Measurements from ENCODE around the gene ADPRH. TPM values are rescaled to one million over a fixed set of nuclear protein-coding genes. Genes with fewer than 3 reads are reported as not detected.
"Not testable (repeated sequence)": the region's sequence is repeated elsewhere in the genome, so short reads cannot be mapped to it uniquely, and the experiment has no call there.

ADPRH gene
- total RNA-seq, 1 donor from 2014 or later = 12.2 TPM

DNA sequence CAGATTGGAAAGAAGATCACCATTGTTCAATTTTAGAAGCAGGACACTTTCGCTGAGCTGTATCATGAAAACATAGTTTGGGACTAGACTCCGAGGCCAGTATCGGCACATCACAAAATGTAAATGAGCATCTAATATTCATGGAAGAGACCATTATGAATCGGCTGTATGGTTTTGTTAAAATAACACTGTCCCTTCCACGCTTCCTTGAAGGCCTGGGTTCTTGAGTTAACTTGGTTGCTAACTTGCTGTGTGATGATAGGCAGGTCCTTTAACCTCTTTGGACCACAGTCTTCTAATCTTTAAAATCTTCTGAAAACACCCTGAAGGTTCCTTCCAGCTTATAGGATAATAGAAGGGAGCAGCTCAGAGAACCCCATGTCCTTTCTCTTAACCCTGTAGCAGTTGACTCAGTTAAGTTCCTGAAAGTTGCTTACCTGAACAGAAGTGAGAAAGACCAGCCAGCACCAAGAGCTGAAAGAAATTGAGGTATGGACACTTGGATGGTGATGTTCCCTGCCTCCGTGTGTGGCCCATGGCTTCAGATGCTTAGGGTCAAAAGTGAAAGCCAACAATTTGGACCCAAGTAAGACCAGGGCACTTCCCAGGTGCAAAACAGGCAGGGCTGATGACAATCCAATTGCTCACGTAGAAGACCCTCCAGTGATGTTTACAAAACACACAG, 22.0 kb upstream of the ADPRH start:
- intact Hi-C loops (cut with DNase I) = no loop called here
- no peak for ATAC-seq (ENCODE audit: poor library complexity)
- no peak for DNase-seq

DNA sequence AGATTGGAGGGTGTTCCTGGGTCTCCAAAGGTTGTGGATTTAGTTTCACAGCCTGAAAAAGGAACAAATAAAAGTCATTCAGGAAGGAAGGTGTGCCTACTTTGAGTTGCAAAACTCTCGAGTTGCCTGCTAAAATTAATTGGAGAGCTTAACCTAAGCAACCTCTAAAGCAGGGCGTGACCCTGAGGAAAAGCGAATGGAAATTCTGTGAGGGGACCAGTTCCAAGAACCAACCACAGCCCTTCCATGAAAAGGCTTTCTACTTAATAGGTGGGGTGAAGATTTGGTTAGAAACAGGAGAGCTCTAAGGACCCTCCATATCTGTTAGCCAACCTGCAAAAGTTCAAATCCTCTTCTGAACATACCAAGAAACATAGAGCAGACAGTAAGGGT, 21.4 kb upstream of the ADPRH start:
- DNase-seq (no peak), ATAC-seq (ENCODE audit: poor library complexity) (no peak)
- intact Hi-C loops (cut with DNase I) = no loop called here

DNA sequence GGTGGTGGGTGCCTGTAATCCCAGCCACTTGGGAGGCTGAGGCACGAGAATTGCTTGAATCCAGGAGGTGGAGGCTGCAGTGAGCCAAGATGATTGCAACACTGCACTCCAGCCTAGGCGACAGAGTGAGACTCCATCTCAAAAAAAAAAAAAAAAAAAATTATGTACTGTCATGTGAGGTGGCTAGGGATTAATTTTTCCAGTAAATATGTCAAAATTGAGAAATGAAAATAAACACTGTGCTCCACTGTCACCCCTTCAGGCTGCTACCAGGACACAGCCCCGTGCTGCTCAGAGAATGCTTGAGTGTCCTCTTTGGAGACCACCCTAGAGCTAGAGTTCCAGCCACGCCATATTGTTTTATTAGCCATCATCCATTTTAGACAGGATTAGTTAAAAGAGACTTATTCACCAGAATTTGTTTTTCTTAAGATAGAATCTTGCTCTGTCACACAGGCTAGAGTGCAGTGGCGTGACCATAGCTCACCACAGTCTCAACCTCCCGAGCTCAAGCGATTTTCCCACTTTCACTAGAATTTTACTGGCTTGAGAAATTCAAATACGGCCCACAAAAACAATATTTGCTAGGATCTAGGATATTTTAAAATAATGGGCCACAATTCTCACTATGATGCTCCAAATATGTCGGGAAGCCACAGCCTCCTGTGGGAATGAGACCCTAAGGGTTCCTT, 20.5 kb upstream of the ADPRH start:
- DNase-seq (no peak), ATAC-seq (ENCODE audit: poor library complexity) (no peak)
- intact Hi-C loops (cut with DNase I) = no loop called here

DNA sequence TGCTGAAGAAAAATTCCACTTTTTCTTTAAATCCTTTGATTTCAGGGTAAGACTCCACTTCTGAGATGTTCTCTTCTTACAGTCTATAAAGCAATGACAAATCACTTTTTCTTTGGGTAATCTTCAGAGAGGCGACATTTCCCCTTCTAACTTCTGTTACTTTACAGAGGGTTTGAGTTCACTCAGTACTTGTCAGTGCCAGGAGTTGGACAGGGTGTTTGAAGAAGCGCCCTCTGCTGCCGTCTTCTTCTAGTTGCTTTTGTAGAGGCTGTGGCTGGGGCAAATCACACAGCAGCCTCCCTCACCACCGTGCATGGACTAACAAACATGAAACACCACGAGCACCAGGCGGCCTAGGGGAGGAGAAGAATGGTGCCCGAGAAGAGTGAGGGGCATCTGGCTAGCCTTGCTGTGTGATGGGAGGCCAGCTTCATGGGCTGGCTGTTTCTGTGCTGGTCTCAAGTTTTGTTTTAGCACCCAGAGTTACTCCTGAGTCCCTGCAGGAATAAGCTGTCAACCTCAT, 19.8 kb upstream of the ADPRH start, which contains the start of gene CD80:
Gene CD80, minus strand, starts transcription at position 174 of the 523 bp plus-strand sequence. CDS start 1,886 bp downstream, outside the sequence.
- intact Hi-C loops (cut with DNase I) = no loop called here
- ATAC-seq (ENCODE audit: poor library complexity) = peak; percentile 84
- peak; percentile 65 for DNase-seq

DNA sequence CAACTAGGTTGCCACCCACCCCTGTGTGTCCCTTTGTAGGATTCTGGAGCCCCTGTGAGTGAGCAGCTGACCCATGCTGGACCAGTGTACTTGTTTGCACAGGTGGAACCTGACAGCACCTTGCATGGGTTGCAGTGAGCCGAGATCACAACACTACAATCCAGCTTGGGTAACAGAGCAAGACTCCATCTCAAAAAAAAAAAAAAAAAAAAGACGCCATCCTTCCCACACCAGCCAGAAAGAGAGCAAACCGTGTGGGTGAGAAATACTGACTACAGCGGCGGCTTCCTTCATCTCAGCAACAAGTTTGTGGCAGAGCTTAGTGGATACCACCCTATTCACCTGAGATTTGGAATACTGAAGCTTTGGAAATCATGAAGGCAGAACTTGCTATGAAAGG, 19.1 kb upstream of the ADPRH start:
- ATAC-seq (ENCODE audit: poor library complexity) (no peak), DNase-seq (no peak)
- intact Hi-C loops (cut with DNase I) = no loop called here

DNA sequence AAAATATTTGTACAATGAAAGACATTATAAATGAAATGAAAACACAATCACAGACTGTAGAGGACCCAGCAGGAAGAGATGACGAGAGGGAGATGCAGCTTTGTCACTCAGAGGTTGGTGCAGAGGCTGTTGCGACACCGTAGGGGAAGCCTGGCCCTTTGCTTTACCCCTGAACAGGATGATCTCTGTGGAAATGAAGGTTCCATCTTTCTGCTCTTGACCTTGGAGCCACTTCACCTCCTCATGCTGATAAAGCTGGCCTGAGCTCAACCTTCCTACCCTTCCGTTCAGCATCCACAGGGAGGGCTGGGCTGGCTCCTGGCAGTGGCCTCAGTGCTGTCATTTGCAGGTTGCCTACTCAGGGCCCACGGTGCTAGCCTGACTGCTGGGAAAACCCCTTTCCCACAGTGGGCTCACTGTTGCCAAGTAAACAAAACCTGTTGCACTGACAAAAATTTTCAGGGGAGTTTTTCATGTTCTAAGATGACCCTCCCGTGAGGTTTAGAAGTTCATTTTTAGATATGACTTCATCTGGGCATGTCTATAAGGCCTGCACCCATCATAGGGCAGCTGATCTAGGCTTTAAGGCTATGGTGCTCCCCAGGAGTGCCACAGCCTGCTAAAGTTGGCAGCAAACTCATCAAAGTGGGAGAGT, 16.9 kb upstream of the ADPRH start:
- intact Hi-C loops (cut with DNase I) = no loop called here
- DNase-seq = no peak
- peak; percentile 59 for ATAC-seq (ENCODE audit: poor library complexity)

DNA sequence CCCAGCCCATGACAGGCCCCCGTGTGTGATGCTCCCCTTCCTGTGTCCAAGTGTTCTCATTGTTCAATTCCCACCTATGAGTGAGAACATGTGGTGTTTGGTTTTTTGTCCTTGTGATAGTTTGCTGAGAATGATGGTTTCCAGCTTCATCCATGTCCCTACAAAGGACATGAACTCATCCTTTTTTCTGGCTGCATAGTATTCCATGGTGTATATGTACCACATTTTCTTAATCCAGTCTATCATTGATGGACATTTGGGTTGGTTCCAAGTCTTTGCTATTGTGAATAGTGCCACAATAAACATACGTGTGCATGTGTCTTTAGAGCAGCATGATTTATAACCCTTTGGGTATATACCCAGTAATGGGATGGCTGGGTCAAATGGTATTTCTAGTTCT, 16.0 kb upstream of the ADPRH start:
- ATAC-seq (ENCODE audit: poor library complexity); intact Hi-C loops (cut with DNase I); DNase-seq: not testable (repeated sequence)

DNA sequence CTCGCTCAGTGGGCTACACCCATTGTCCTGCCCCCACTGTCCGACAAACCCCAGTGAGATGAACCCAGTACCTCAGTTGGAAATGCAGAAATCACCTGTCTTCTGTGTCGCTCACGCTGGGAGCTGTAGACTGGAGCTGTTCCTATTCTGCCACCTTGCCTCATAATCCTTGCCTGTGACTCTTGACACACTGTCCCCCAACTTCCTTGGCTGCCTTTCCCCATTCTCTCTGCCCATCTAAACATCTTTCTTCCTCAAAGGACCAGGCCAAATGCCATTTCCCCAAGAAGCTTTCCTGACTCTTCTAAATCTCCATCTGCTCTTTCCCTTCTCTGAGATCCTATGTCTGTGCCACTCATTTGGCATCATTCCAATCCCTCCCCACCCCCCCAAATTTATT, 10.1 kb upstream of the ADPRH start:
- no peak for DNase-seq
- no peak for ATAC-seq (ENCODE audit: poor library complexity)
- intact Hi-C loops (cut with DNase I) = no loop called here

DNA sequence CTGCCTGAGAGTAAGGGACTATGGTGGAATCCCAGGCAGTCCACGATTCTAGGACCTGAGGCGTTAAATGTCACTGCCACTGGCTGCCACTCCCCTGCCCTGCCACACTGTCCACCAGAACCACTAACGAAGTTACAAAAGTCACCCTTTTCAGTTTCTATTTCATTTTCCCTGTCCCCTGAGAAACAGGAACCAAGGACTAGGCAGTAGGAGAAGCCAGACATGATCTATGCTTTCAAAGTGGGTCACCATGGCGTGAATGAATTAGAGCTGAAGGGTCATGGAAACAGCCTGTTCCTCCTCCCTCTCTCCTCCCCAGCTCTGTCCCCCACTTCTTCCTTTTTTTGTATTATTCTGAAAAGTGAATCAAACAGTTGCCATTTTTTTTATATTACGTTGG, 9.1 kb upstream of the ADPRH start:
- ATAC-seq (ENCODE audit: poor library complexity) (peak; percentile 55), DNase-seq (no peak)
- intact Hi-C loops (cut with DNase I) = no loop called here

DNA sequence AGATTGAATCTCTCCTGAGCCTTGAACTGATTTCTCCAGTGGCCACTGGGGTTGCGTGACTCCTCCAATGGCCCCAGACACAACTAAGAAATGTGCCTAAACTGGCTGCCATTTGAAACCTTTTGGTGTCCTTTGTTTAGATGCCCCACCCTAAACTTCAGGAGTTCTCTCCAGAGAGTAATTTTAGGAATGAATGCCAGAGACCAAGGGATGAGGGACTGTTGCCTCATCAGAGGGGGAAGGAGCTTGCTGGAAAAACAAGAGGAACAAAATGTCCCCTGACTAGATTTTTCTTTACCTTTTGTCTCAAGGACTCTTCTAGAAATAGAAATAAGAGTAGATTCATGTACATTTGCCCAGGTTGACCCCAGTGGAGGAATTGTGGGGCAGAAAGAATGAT, 8.1 kb upstream of the ADPRH start:
- intact Hi-C loops (cut with DNase I) = no loop called here
- peak; percentile 36 for ATAC-seq (ENCODE audit: poor library complexity)
- no peak for DNase-seq

DNA sequence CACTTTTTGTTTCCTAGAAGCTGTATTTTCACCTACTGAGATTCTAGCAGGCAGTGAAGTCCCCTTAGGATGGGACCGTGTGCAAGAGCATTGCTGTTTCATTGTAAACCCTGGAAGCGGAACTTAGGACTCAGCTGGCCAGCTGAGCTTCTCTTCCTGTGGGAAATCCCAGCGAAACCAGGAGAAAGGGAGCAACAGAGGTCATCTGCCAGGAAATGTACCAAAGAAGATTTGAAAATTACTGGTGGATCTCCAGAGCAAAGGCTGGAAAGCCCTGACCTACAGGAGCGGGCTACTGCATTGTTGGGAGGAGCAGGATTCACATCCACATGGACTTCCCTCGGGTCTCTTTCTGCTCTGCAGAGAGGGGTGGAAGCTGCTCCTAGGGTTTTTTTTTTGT, 7.6 kb upstream of the ADPRH start:
- DNase-seq = no peak
- intact Hi-C loops (cut with DNase I) = no loop called here
- ATAC-seq (ENCODE audit: poor library complexity) = peak; percentile 31

DNA sequence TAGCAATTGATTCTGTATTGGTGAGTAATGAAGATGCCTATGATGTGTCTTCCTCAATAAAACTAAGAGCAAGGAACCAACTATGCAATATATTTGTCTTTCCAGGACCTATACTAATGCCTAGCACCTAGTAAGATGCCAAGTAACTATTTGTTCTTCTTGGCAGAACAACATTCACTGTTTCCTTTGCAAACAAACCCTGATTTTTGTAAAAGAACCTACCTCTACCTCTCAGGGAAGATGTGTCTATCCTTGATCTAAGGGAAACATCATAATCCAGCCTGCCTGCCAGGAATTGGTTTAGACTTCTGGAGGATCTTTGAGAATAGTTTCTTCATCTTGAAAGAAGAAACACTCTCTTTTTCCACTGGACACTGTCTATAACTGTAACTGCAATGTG, 3.8 kb upstream of the ADPRH start:
- no peak for ATAC-seq (ENCODE audit: poor library complexity)
- intact Hi-C loops (cut with DNase I) = no loop called here

DNA sequence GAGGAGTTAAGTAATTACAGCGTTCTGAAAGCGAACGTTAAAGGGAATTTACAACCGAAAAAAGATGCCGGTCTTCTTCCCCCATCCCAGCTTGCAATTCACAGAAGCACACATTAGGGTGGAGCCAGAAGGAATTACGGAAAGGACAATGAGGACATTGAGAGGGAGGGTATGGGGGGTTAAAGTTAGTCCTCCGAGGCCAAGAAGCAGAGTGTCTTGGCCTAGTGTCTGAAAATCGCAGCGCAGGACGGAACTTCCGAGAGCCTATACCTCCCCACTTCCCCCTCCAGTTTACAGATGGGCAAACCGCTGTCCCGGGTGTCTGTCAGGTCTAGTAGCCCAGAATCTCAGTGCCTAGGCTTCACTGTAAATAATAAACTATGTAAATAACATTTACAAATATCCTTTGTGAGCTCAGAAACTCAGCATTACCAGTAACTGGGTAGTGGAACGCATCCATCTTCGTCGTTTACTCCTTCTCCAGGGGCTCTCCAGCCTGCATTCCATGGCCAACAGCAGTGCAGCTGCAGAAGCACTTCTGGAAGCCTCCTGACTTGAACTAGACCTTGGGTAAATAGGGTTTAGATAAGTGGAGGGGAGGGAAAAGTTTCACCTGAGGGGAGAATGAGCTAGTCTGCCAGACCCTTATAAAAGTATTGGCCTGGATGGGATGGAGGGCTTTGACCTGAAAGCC, 922 bp downstream of the ADPRH start:
- intact Hi-C loops (cut with DNase I) = no loop called here
- ATAC-seq (ENCODE audit: poor library complexity) = peak; percentile 70
- peak; percentile 60 for DNase-seq

More for the DNA sequence above, 3.8 kb upstream of the ADPRH start:
- no peak for DNase-seq

DNA sequence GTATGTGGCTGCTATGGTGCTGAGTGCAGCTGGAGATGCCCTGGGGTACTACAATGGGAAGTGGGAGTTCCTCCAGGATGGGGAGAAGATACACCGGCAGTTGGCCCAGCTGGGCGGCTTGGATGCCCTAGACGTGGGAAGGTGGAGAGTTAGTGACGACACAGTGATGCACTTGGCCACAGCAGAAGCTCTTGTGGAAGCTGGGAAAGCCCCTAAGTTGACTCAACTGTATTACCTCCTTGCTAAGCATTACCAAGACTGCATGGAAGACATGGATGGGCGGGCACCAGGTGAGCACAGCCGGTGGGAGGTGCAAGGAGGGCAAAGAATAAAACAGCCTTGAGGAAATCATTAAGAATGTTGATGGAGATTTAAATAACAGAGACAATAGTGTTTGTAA, 2.9 kb downstream of the ADPRH start:
- intact Hi-C loops (cut with DNase I) = no loop called here
- ATAC-seq (ENCODE audit: poor library complexity) (no peak), DNase-seq (no peak)

DNA sequence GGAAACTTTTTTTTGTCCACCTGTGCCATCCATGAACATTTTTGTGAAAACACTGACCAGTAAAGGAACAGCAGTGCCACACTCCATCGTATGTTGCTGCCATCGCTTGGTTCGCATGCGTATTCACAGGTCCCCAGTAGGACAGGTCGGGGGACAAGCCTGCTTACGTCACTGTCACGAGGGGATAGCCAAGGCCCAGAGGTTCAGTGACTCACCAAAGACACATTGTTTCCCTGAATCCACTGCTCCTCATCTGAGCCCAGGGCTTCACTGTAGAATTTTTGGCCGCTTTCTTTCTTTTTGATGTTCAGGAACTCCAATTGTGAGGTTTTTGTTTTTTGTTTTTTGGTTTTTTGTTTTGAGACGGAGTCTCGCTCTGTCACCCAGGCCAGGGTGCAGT, 5.9 kb downstream of the ADPRH start:
- intact Hi-C loops (cut with DNase I) = no loop called here
- no peak for DNase-seq
- no peak for ATAC-seq (ENCODE audit: poor library complexity)

DNA sequence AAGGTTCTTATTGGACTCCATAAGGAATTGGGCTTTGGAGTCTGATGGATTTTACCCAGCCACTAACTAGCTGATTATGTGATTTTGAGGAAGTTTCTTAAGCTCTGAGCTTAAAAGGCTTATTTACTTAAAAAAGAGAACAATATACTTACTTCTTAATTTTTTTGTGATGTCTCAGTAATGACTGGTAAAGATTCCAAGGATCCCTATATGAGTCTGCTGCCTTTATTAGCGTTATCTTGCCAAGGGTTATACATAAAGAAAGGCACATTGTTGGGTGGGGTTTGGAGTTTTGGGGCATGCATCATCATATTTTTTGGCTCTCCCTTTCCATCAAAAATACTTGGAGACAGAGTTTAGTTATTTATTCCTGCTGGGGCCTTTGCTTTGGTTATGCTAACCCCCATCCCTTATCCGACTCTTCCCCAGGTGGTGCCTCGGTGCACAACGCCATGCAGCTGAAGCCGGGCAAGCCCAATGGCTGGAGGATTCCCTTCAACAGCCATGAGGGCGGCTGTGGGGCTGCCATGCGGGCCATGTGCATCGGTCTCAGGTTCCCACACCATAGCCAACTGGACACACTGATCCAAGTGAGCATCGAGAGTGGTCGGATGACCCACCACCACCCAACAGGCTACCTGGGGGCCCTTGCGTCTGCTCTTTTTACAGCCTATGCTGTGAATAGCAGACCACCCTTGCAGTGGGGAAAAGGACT, 6.7 kb downstream of the ADPRH start:
- intact Hi-C loops (cut with DNase I) = no loop called here
- DNase-seq (no peak), ATAC-seq (ENCODE audit: poor library complexity) (no peak)

DNA sequence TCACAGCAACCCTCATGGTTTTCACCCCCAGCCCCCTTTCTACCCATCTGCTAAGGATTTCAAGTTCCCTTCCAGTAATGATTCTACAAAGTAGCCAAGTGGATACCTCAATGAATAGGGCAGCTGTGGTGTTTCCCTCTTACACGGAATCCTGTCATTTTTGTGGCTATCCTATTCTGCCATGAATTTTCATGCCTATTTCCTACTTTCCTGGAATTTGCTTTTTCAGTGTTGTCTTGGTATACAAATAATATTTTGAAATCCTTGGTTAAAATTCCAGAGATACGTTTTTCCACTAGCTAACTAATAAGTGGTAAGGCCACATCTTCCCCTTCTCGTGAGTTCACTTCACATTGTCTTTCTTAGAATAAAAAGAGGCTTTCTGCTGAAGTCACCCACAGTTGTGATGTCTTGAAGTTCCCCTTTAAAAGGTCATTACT, 7.5 kb downstream of the ADPRH start:
- DNase-seq (no peak), ATAC-seq (ENCODE audit: poor library complexity) (no peak)
- intact Hi-C loops (cut with DNase I) = no loop called here

DNA sequence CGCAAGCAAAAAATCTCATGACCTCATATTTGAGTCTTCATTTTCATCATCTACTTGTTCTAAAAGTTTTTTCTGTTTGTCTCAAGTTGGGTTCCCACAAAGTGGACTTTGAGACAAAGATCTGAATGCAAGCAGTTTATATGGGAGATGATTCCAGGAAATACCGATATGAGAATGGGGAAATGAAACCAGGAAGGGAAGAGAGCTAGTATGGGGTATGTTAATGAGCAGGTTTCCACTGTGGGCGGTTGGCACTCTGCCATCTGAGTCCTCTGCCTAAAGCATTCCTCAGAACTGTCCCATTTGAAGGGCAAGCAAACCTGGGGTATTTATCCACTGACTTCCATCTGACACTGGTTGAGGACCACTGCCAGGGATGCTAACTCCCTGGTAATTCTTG, 8.8 kb downstream of the ADPRH start:
- intact Hi-C loops (cut with DNase I) = no loop called here
- peak; percentile 73 for DNase-seq
- peak; percentile 62 for ATAC-seq (ENCODE audit: poor library complexity)

All from Right ventricle myocardium superior (tissue), 1 donor.